ENCODE data around the gene TPT1.

- no peak for TF ChIP-seq CTCF (IDR thresholded peaks at IDR 0.05; ENCODE audit: low read depth, low read length)
- no peak for TF ChIP-seq EZH2phosphoT487 (IDR thresholded peaks at IDR 0.05; ENCODE audit: low read depth)
Observed at GRCh38 chr13:45295536-45295935, 45.4 kb downstream of the TPT1 start.

Measured in OCI-LY3 (cell line).